Testis (tissue), 2 donors: ENCODE data around the gene CADPS.

Experiments
- POLR2A ChIP-seq: fragments of 450-650 bp; IDR thresholded peaks from one replicate; pipeline ENCODE4 v1.6.1; 2017; ENCODE audit warnings: antibody characterized with exemption, mild to moderate bottlenecking, moderate library complexity
- TF ChIP-seq, protein P1 (sequence below), 3 experiments: fragments of 450-650 bp in 2 of 3; fragments of 200-600 bp in 1 of 3; sonication (generic) in 1 of 3; IDR thresholded peaks; one replicate each; pipeline ENCODE4 v1.5.1; 2016 to 2019; ENCODE audit warnings: antibody characterized with exemption in 3 of 3, mild to moderate bottlenecking in 2 of 3, moderate library complexity in 1 of 3

DNA sequence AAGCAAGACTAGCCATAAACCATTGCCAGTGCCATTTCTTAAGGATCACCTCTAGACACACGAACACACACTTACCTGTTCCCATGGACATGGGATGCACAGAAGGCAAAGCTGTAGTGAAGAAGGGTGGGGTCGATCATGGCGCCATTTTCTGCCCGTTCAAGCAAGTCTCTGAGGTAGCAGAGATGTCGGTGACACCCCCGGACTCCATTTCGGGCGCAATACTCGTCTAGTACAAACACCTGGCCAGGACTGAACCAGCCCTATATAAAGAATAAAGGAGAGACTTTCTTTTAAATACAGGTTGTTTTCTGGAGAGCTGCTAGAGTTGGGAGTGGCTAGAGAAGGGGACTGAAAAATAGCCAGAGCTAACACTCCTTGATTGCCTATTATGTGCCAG lies 342.4 kb downstream of the CADPS start:
- TF ChIP-seq, protein P1, sequence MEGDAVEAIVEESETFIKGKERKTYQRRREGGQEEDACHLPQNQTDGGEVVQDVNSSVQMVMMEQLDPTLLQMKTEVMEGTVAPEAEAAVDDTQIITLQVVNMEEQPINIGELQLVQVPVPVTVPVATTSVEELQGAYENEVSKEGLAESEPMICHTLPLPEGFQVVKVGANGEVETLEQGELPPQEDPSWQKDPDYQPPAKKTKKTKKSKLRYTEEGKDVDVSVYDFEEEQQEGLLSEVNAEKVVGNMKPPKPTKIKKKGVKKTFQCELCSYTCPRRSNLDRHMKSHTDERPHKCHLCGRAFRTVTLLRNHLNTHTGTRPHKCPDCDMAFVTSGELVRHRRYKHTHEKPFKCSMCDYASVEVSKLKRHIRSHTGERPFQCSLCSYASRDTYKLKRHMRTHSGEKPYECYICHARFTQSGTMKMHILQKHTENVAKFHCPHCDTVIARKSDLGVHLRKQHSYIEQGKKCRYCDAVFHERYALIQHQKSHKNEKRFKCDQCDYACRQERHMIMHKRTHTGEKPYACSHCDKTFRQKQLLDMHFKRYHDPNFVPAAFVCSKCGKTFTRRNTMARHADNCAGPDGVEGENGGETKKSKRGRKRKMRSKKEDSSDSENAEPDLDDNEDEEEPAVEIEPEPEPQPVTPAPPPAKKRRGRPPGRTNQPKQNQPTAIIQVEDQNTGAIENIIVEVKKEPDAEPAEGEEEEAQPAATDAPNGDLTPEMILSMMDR (IDR thresholded peaks at IDR 0.05), result no peak
- no peak for TF ChIP-seq POLR2A
